Fibroblast of lung (primary cell): ENCODE results near the gene ITGB1. TPM values are rescaled to one million over a fixed set of nuclear protein-coding genes. Genes with fewer than 3 reads are reported as not detected.

Experiments used
- DNase-seq, 2 donors: peaks; one replicate each; pipeline versions ENCODE4 v3.0.0 to v3.0.0-alpha.2; 2010; ENCODE audit warnings: low read depth in 2 of 2
- H2AFZ ChIP-seq: 2 replicates; pipeline ENCODE4 v1.5.1; 2012; ENCODE audit warnings: low read length, control low read depth, inconsistent platforms
- H3K27ac ChIP-seq: 2 replicates; pipeline ENCODE4 v1.5.1; 2011; ENCODE audit warnings: low read length, control low read depth; ENCODE audit not compliant: insufficient read depth
- H3K27me3 ChIP-seq: 2 replicates; pipeline ENCODE4 v1.5.1; 2011; ENCODE audit warnings: mild to moderate bottlenecking, low read length; ENCODE audit not compliant: control insufficient read depth, insufficient read depth
- H3K36me3 ChIP-seq: 2 replicates; pipeline ENCODE4 v1.5.1; 2011; ENCODE audit warnings: low read length; ENCODE audit not compliant: control insufficient read depth, insufficient read depth
- H3K4me1 ChIP-seq: 2 replicates; pipeline ENCODE4 v1.5.1; 2011; ENCODE audit warnings: low read length; ENCODE audit not compliant: control insufficient read depth, insufficient read depth; ENCODE audit errors: extremely low read depth
- H3K4me2 ChIP-seq: 2 replicates; pipeline ENCODE4 v1.5.1; 2011; ENCODE audit warnings: low read length, control low read depth; ENCODE audit not compliant: insufficient read depth; ENCODE audit errors: extremely low read depth
- H3K4me3 ChIP-seq, 4 experiments: fragments of 200-600 bp in 1 of 4; sonication (generic) in 1 of 4; replicated peaks in 1 of 4; 2 replicates each; pipeline ENCODE4 v1.5.1; 2011 to 2016; ENCODE audit warnings: low read length in 4 of 4, low read depth in 3 of 4, mild to moderate bottlenecking in 3 of 4, control low read depth in 2 of 4, inconsistent platforms in 1 of 4, mixed read lengths in 1 of 4; ENCODE audit not compliant: insufficient read depth in 1 of 4; ENCODE audit errors: control extremely low read depth in 1 of 4
- H3K79me2 ChIP-seq: 2 replicates; pipeline ENCODE4 v1.5.1; 2012; ENCODE audit warnings: mild to moderate bottlenecking, low read length, inconsistent platforms; ENCODE audit not compliant: control insufficient read depth, insufficient read depth
- H3K9ac ChIP-seq: 2 replicates; pipeline ENCODE4 v1.5.1; 2011; ENCODE audit warnings: mild to moderate bottlenecking, low read length, control low read depth; ENCODE audit not compliant: insufficient read depth
- H3K9me3 ChIP-seq: 2 replicates; pipeline ENCODE4 v1.5.1; 2012; ENCODE audit warnings: low read depth, low read length; ENCODE audit not compliant: control insufficient read depth, insufficient read depth
- H4K20me1 ChIP-seq: 2 replicates; pipeline ENCODE4 v1.5.1; 2011; ENCODE audit warnings: low read length; ENCODE audit not compliant: control insufficient read depth, insufficient read depth; ENCODE audit errors: extremely low read depth
- EZH2 ChIP-seq: IDR thresholded peaks from 2 replicates; pipeline ENCODE4 v1.5.1; 2012; ENCODE audit warnings: low read length, control low read depth, mild to moderate bottlenecking; ENCODE audit errors: missing control alignments
- polyA plus RNA-seq, 2 donors: library from polyadenylated mRNA; depleted of rRNA in 1 of 2; stranded (reverse) in 1 of 2; unstranded in 1 of 2; fragments of >200 nt; gene quantifications; 2 replicates each; pipeline ENCODE4 v1.2.1, GENCODE V29; 2011 to 2012; ENCODE audit warnings: missing spikeins in 1 of 2
- total RNA-seq: library from RNA; depleted of rRNA; stranded (reverse); fragments of >200 nt; gene quantifications from 2 replicates; pipeline ENCODE4 v1.2.1, GENCODE V29; 2014
- TF ChIP-seq, protein P1 (sequence below), 2 donors: IDR thresholded peaks in 1 of 2; conservative IDR thresholded peaks in 1 of 2; 1 replicate in 1 of 2; 2 replicates in 1 of 2; pipeline ENCODE4 v1.5.1; 2011 to 2012; ENCODE audit warnings: low read length in 2 of 2, control low read depth in 1 of 2, inconsistent platforms in 1 of 2, low read depth in 1 of 2, mild to moderate bottlenecking in 1 of 2

ITGB1 gene
- total and polyA plus RNA-seq, 2 donors (not counting 1 experiment from before 2014, with no cell fraction given): 2,456 to 3,450 TPM

DNA sequence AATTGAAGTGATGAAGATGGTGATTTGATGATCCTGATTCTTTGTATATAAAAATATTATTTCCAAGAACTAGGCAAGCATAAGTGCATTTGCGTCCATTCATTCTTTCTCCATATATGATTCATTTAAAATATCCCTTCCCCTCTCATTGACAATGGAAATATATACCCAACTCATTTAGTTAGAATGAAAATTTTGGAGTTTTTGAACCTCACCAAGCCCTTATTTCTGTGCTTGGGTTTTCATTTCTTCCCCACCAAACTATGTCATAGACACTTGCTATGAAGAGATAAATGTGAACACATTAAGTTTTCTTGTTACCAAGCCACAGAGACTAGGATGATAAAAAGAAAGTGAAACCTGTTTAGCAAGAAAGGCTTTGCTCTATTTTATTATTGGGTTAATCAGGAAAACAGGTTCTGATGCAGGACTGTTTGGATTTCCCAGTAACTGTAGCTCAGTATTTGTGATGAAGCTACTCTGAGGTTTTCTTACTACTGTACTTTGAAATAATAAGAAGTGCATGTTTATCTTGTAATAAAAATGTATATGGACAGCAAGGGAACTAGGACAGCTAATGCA is 68.3 kb downstream of the ITGB1 start:
- no peak for TF ChIP-seq EZH2
- TF ChIP-seq, protein P1, sequence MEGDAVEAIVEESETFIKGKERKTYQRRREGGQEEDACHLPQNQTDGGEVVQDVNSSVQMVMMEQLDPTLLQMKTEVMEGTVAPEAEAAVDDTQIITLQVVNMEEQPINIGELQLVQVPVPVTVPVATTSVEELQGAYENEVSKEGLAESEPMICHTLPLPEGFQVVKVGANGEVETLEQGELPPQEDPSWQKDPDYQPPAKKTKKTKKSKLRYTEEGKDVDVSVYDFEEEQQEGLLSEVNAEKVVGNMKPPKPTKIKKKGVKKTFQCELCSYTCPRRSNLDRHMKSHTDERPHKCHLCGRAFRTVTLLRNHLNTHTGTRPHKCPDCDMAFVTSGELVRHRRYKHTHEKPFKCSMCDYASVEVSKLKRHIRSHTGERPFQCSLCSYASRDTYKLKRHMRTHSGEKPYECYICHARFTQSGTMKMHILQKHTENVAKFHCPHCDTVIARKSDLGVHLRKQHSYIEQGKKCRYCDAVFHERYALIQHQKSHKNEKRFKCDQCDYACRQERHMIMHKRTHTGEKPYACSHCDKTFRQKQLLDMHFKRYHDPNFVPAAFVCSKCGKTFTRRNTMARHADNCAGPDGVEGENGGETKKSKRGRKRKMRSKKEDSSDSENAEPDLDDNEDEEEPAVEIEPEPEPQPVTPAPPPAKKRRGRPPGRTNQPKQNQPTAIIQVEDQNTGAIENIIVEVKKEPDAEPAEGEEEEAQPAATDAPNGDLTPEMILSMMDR (conservative IDR thresholded peaks at IDR 0.05 in 1 of 2, IDR thresholded peaks at IDR 0.05 in 1 of 2; ENCODE audit: low read depth in 1 of 2, low read length in 2 of 2): no peak

DNA sequence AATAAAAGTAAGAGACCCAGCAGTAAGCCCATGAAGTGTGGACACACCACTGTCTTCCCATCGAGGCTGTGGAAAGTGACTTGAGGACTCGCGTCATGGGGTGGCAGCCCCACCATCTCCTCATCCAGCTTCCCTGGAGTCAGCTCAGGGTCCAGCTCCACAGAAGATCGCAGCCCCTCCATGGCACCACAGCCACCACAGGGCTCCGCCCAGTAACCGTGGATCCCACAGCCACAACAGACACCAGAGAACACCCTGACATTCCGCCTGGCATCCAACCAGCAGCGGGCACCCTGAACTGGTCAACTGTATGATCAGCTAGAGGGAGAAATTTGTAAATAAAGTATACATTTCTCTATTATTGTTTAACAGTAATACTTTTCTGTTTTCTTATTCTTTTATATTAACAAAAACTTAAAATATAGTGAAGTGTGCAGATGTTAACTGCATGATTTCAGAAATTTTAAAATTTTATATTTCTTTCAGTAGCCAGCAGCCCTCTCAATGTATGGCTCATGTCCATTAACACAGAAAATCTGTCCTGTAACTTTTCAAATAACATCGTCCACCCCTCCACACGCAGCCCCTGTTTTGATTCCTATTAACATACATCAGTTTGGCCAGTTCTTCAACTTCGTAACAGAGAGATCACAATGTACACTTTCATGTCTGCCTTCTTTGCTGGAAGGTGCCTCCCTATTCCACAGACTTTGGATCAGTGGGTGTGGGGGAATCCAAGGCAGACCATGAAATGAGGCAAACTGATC is 69.7 kb downstream of the ITGB1 start:
- no peak overlapping the region for H2AFZ ChIP-seq
- no peak overlapping the region for H3K4me3 ChIP-seq
- H3K27ac ChIP-seq: no peak overlapping the region
- no peak for DNase-seq
- no peaks in the 10 kb centered on the region for H3K9me3 ChIP-seq
- no peak overlapping the region for H3K4me2 ChIP-seq
- H3K9ac ChIP-seq: no peak overlapping the region
- TF ChIP-seq EZH2: no peak
- TF ChIP-seq, protein P1 (conservative IDR thresholded peaks at IDR 0.05 in 1 of 2, IDR thresholded peaks at IDR 0.05 in 1 of 2; ENCODE audit: low read depth in 1 of 2, low read length in 2 of 2): no peak
- H4K20me1 ChIP-seq: no peaks in the 10 kb centered on the region
- peaks cover 1% of the 10 kb centered on the region for H3K36me3 ChIP-seq
- H3K27me3 ChIP-seq: no peaks in the 10 kb centered on the region
- no peaks in the 10 kb centered on the region for H3K79me2 ChIP-seq
- no peaks in the 10 kb centered on the region for H3K4me1 ChIP-seq

More for the DNA sequence above, 68.3 kb downstream of the ITGB1 start:
- Histone ChIP-seq H3K4me3 (no peak overlapping the region), H3K27ac (no peak overlapping the region), H3K9ac (no peak overlapping the region), H3K9me3 (no peaks in the 10 kb centered on the region), H3K27me3 (no peaks in the 10 kb centered on the region), H3K4me1 (no peaks in the 10 kb centered on the region), H3K79me2 (no peaks in the 10 kb centered on the region), H4K20me1 (no peaks in the 10 kb centered on the region), H3K4me2 (no peak overlapping the region), H3K36me3 (peaks cover 1% of the 10 kb centered on the region), H2AFZ (no peak overlapping the region)
- DNase-seq: no peak

DNA sequence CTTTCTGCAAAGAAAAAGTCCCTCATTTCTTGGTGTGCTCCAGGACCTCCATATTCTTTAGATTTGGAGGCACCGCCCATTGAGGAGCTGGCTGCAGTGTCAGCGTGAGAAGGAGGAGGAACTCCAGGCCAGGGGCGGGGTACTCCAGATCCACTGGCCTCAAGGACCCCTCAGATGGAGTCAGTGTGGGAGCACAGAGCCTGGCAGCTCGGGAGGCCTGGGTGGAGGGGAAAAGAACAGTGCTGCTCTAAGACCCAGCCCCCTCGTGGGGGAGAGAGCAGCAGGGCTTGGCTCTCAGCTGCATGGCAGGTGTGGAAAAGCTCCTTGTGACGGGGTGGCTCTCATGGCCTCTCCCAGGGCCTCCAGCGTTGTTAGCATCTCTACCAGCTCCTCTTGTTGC is 70.5 kb downstream of the ITGB1 start:
- DNase-seq: no peak
- peaks cover 1% of the 10 kb centered on the region for H3K36me3 ChIP-seq
- TF ChIP-seq, protein P1 (conservative IDR thresholded peaks at IDR 0.05 in 1 of 2, IDR thresholded peaks at IDR 0.05 in 1 of 2; ENCODE audit: low read depth in 1 of 2, low read length in 2 of 2): no peak
- no peak for TF ChIP-seq EZH2
- no peaks in the 10 kb centered on the region for H4K20me1 ChIP-seq
- H3K9me3 ChIP-seq: no peaks in the 10 kb centered on the region
- no peaks in the 10 kb centered on the region for H3K79me2 ChIP-seq
- no peak overlapping the region for H3K9ac ChIP-seq
- H3K4me2 ChIP-seq: no peak overlapping the region
- H3K27ac ChIP-seq: no peak overlapping the region
- H3K27me3 ChIP-seq: no peaks in the 10 kb centered on the region
- no peak overlapping the region for H3K4me3 ChIP-seq
- no peaks in the 10 kb centered on the region for H3K4me1 ChIP-seq
- no peak overlapping the region for H2AFZ ChIP-seq
